Neural cell (in vitro differentiated cells): Measurements from ENCODE around the gene GINS2. TPM values are rescaled to one million over a fixed set of nuclear protein-coding genes. Genes with fewer than 3 reads are reported as not detected.

Experiments
- H2AFZ ChIP-seq: fragments of 200-600, 300-800 bp; sonication (generic), shearing (Covaris generic); 2 replicates; pipeline ENCODE4 v1.6.0; 2014; ENCODE audit warnings: low read depth, mild to moderate bottlenecking, antibody characterized with exemption, low read length, moderate library complexity
- H3F3A ChIP-seq: fragments of 200-600 bp; shearing (Covaris generic); 2 replicates; pipeline ENCODE4 v1.6.1; 2016; ENCODE audit warnings: mild to moderate bottlenecking, moderate library complexity, mixed read lengths, antibody characterized with exemption, low read length; ENCODE audit not compliant: insufficient read depth, poor library complexity, severe bottlenecking
- H3K27ac ChIP-seq: fragments of 200-600, 300-800 bp; sonication (generic), shearing (Covaris generic); 2 replicates; pipeline ENCODE4 v1.5.1; 2014; ENCODE audit warnings: mild to moderate bottlenecking, low read length, moderate library complexity
- H3K27me3 ChIP-seq: fragments of 300-800, 200-600 bp; sonication (generic), shearing (Covaris generic); 2 replicates; pipeline ENCODE4 v1.6.0; 2014; ENCODE audit warnings: mild to moderate bottlenecking, low read depth, low read length, moderate library complexity; ENCODE audit not compliant: insufficient read depth
- H3K36me3 ChIP-seq: fragments of 300-800, 200-600 bp; sonication (generic), shearing (Covaris generic); 2 replicates; pipeline ENCODE4 v1.5.1; 2014; ENCODE audit warnings: mild to moderate bottlenecking, antibody characterized with exemption, low read length, moderate library complexity; ENCODE audit not compliant: insufficient read depth
- H3K4me2 ChIP-seq: fragments of 300-800, 200-600 bp; sonication (generic), shearing (Covaris generic); 2 replicates; pipeline ENCODE4 v1.6.0; 2014; ENCODE audit warnings: mild to moderate bottlenecking, low read length
- H3K4me3 ChIP-seq: fragments of 300-800, 200-600 bp; sonication (generic), shearing (Covaris generic); 2 replicates; pipeline ENCODE4 v1.5.1; 2014; ENCODE audit warnings: mild to moderate bottlenecking, low read length, moderate library complexity
- H3K79me2 ChIP-seq: fragments of 200-600 bp; shearing (Covaris generic); replicated peaks from 2 replicates; pipeline ENCODE4 v1.6.0; 2014; ENCODE audit warnings: mild to moderate bottlenecking, low read length, moderate library complexity; ENCODE audit not compliant: insufficient read depth
- H3K9ac ChIP-seq: fragments of 300-800, 200-600 bp; sonication (generic), shearing (Covaris generic); 2 replicates; pipeline ENCODE4 v1.6.1; 2016; ENCODE audit warnings: mild to moderate bottlenecking, low read length, mixed read lengths
- H3K9me2 ChIP-seq: fragments of 200-600 bp; shearing (Covaris generic); 2 replicates; pipeline ENCODE4 v1.6.1; 2016; ENCODE audit warnings: mild to moderate bottlenecking, low read length, mixed read lengths; ENCODE audit not compliant: insufficient read depth
- H3K9me3 ChIP-seq: fragments of 200-600, 300-800 bp; sonication (generic), shearing (Covaris generic); 2 replicates; pipeline ENCODE4 v1.6.1; 2016; ENCODE audit warnings: mild to moderate bottlenecking, mixed run types, low read length, moderate library complexity, mixed read lengths
- H4K20me1 ChIP-seq: fragments of 200-600 bp; shearing (Covaris generic); 2 replicates; pipeline ENCODE4 v1.6.1; 2016; ENCODE audit warnings: mild to moderate bottlenecking, mixed run types; ENCODE audit not compliant: insufficient read depth
- CTCF ChIP-seq: fragments of 450-650 bp; IDR thresholded peaks from 2 replicates; pipeline ENCODE4 v1.5.1; 2014; ENCODE audit warnings: antibody characterized with exemption, mild to moderate bottlenecking, moderate library complexity; ENCODE audit not compliant: poor library complexity, severe bottlenecking
- EP300 ChIP-seq: fragments of 450-650 bp; conservative IDR thresholded peaks from 2 replicates; pipeline ENCODE4 v1.6.1; 2014; ENCODE audit warnings: antibody characterized with exemption, mild to moderate bottlenecking, moderate library complexity; ENCODE audit not compliant: poor library complexity, severe bottlenecking
- EZH2 ChIP-seq: fragments of 200-600, 300-800 bp; shearing (Covaris generic), sonication (generic); IDR thresholded peaks from 2 replicates; pipeline ENCODE4 v1.6.1; 2014; ENCODE audit warnings: antibody characterized with exemption, low read length, borderline replicate concordance, mild to moderate bottlenecking; ENCODE audit not compliant: insufficient read depth, poor library complexity, severe bottlenecking
- MXI1 ChIP-seq: fragments of 450-650 bp; conservative IDR thresholded peaks from 2 replicates; pipeline ENCODE4 v1.6.1; 2014; ENCODE audit warnings: antibody characterized with exemption, mild to moderate bottlenecking; ENCODE audit not compliant: poor library complexity, severe bottlenecking
- POLR2AphosphoS5 ChIP-seq: IDR thresholded peaks from 2 replicates; pipeline ENCODE4 v1.6.1; 2012
- RAD21 ChIP-seq: fragments of 450-650 bp; conservative IDR thresholded peaks from 2 replicates; pipeline ENCODE4 v1.6.1; 2014; ENCODE audit warnings: antibody characterized with exemption, mild to moderate bottlenecking, moderate library complexity
- SMC3 ChIP-seq: fragments of 450-650 bp; conservative IDR thresholded peaks from 2 replicates; pipeline ENCODE4 v1.6.1; 2014; ENCODE audit warnings: antibody characterized with exemption, mild to moderate bottlenecking, moderate library complexity; ENCODE audit not compliant: poor library complexity
- TAF1 ChIP-seq: IDR thresholded peaks from 2 replicates; pipeline ENCODE4 v1.6.1; 2012; ENCODE audit warnings: low read depth
- polyA plus RNA-seq: library from polyadenylated mRNA; depleted of rRNA; stranded (reverse); fragments of >200 nt; gene quantifications from 2 replicates; pipeline ENCODE4 v1.2.3, GENCODE V29; 2014
- TF ChIP-seq, protein P1 (sequence below): IDR thresholded peaks from 2 replicates; pipeline ENCODE4 v1.6.1; 2012; ENCODE audit warnings: borderline replicate concordance

The GINS2 gene
- polyA plus RNA-seq, 1 donor from 2014 or later, result 9.2 TPM

GRCh38 chr16:85657267-85657650 lies 31.5 kb downstream of the GINS2 start:
- Histone ChIP-seq H3K36me3 (no peaks in the 10 kb centered on the region), H4K20me1 (no peaks in the 10 kb centered on the region), H3F3A (no peaks in the 10 kb centered on the region), H3K9ac (no peak overlapping the region), H3K27ac (no peak overlapping the region), H3K9me2 (no peaks in the 10 kb centered on the region), H3K4me2 (no peak overlapping the region), H2AFZ (no peak overlapping the region), H3K4me3 (no peak overlapping the region), H3K27me3 (no peaks in the 10 kb centered on the region), H3K79me2 (no peaks in the 10 kb centered on the region), H3K9me3 (no peaks in the 10 kb centered on the region)
- TF ChIP-seq EP300, result no peak
- TF ChIP-seq POLR2AphosphoS5, result no peak
- no peak for TF ChIP-seq TAF1
- TF ChIP-seq EZH2, result no peak
- TF ChIP-seq CTCF, result no peak
- no peak for TF ChIP-seq SMC3
- TF ChIP-seq RAD21, result no peak
- no peak for TF ChIP-seq MXI1
- TF ChIP-seq, protein P1, sequence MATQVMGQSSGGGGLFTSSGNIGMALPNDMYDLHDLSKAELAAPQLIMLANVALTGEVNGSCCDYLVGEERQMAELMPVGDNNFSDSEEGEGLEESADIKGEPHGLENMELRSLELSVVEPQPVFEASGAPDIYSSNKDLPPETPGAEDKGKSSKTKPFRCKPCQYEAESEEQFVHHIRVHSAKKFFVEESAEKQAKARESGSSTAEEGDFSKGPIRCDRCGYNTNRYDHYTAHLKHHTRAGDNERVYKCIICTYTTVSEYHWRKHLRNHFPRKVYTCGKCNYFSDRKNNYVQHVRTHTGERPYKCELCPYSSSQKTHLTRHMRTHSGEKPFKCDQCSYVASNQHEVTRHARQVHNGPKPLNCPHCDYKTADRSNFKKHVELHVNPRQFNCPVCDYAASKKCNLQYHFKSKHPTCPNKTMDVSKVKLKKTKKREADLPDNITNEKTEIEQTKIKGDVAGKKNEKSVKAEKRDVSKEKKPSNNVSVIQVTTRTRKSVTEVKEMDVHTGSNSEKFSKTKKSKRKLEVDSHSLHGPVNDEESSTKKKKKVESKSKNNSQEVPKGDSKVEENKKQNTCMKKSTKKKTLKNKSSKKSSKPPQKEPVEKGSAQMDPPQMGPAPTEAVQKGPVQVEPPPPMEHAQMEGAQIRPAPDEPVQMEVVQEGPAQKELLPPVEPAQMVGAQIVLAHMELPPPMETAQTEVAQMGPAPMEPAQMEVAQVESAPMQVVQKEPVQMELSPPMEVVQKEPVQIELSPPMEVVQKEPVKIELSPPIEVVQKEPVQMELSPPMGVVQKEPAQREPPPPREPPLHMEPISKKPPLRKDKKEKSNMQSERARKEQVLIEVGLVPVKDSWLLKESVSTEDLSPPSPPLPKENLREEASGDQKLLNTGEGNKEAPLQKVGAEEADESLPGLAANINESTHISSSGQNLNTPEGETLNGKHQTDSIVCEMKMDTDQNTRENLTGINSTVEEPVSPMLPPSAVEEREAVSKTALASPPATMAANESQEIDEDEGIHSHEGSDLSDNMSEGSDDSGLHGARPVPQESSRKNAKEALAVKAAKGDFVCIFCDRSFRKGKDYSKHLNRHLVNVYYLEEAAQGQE, result no peak

GRCh38 chr16:85656351-85657266 lies 32.1 kb downstream of the GINS2 start:
- Histone ChIP-seq H3K27ac (no peak overlapping the region), H4K20me1 (no peaks in the 10 kb centered on the region)

More at GRCh38 chr16:85656351-85657266, 32.1 kb downstream of the GINS2 start:
- H3K79me2 ChIP-seq, result no peaks in the 10 kb centered on the region
- H3F3A ChIP-seq, result no peaks in the 10 kb centered on the region
- H3K9ac ChIP-seq, result no peak overlapping the region
- no peaks in the 10 kb centered on the region for H3K36me3 ChIP-seq
- no peak overlapping the region for H3K4me2 ChIP-seq
- TF ChIP-seq EZH2 (no peak), SMC3 (no peak), CTCF (no peak), TAF1 (no peak), RAD21 (no peak), MXI1 (no peak), EP300 (no peak), POLR2AphosphoS5 (no peak)
- TF ChIP-seq, protein P1, result no peak
- no peaks in the 10 kb centered on the region for H3K27me3 ChIP-seq
- no peak overlapping the region for H2AFZ ChIP-seq
- H3K9me2 ChIP-seq, result no peaks in the 10 kb centered on the region
- H3K4me3 ChIP-seq, result no peak overlapping the region
- no peaks in the 10 kb centered on the region for H3K9me3 ChIP-seq
